HG03039 (cell line): ENCODE data around the gene TGM4.
"Not testable (repeated sequence)": the region's sequence is repeated elsewhere in the genome, so short reads cannot be mapped to it uniquely, and the experiment has no call there.

Experiments
- ATAC-seq: cut with Tn5 transposase; IDR thresholded peaks from one replicate; pipeline ENCODE4 v1.9.1; 2021; ENCODE audit warnings: mild to moderate bottlenecking, moderate library complexity; ENCODE audit not compliant: unreplicated experiment

TGM4 gene

DNA sequence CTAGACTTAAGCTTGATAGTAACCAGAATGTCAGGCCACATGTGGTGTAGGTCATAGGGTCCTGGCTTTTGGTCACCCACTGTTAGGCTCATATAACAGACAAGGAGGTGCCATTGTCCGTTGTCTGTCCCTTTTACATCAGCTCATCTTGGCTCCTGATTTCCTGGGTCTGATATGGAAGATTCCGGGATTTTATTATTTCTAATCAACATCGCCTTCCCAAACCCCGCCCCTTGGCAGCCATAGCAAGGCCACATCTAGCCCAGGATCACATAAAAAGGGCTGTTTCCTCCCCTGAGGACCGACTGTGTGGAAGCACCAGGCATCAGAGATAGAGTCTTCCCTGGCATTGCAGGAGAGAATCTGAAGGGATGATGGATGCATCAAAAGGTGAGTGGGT, at the start of gene TGM4:
Gene TGM4 (plus strand): TSS at position 301 of the 400 bp plus-strand sequence. CDS start 71 bp downstream, at position 372.
- ATAC-seq, result no peak

DNA sequence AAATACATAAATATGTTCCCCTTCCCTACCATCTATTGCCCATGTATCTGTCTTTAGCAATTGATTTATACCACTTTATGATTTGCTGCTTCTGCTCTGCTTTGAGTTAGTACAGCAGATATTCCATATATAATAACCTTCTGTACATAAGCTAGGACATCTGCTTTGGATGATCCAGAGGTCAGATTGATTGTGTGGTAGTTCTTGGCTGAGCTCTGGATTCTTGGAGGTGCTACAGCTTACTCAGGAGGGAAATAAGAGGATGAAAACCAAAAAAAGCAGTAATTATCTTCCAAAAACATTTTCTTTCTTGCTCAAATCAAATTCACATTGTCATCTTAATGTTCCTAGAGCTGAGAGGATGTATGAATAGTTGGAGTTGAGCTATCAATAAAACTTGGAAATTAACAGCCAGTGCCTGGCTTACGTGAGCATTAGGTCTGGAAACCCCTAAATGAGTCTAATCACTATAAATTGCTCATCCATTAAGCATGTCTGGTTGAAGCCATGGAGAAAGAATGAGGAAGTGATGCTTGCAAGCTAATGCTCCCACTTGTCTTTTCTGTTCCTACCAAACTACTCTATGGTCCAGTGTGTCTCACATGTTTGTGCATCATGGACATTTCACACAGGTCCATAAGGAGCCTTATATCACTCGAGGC, 49.0 kb upstream of the TGM4 start:
- ATAC-seq, result no peak

DNA sequence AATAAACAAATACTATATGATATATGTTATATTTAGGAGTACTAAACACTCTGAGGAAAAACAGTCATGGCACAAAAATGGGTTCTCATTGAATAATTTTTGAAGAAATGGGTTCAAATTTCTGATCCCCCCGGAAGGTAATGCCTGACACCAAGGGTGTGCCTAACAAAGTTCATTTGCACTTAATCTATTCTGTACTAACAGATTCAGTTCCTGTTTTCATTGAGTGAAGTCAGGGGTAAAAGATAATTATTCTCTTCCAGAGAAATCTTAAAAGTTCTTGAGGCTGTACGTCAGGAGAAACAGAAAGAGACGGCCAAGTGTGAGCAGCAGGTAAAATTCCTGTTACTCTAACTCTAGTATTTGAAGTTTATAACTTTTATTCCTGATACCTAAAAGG, 47.2 kb upstream of the TGM4 start:
- no peak for ATAC-seq

DNA sequence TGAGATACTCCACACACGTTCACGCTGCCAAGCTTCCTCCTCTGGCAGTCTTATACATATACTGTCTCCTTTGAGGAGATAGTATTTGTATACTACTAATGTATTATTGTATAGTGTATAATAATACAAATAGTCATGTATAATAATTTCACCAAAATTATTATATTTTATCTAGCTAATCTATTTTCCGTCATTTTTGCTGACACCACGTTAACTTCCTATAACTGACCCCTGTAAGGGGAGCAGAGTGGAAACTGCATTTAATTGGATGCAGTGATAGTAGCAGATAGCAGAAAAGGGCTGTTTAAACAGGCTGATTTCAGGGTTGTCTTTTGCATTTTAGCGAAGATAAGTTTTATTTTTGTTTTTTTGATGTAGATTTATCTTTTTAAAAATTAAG, 43.2 kb upstream of the TGM4 start:
- ATAC-seq, result no peak

DNA sequence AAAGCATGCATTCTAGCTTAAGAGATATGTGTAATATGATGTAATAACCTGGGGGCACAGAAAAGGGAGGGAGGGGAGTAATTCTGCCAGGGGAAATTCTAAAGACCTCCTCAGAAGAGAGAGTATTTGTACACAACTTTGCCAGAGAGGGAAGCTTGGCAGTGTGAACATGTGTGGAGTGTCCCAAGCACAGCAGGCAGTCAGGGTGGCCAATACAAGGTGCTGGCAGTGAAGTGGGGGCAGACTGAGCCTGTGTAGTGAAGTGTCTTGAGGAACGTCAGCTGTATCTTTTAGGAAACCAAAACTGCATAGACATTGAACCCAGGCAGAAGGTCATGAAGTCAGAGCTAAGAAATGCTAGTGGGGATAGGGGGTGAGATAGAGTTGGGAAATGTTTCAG, 42.4 kb upstream of the TGM4 start:
- ATAC-seq, result no peak

DNA sequence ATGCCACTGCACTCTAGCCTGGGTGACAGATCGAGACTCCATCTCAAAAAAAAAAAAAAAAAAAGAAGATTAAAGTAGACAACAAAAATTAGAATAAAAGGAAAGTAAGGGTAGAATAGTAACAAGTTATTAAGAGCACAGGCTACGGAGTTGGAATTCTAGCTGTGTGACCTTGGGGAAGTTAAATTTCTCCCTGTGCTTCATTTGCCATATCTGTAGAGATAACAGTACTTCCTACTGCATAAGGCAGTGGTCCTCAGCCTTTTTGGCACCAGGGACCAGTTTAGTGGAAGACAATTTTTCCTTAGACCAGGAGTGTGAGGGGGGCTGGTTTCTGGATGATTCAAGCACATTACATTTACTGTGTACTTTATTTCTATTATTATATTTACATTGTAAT, 41.4 kb upstream of the TGM4 start:
- ATAC-seq, result no peak

DNA sequence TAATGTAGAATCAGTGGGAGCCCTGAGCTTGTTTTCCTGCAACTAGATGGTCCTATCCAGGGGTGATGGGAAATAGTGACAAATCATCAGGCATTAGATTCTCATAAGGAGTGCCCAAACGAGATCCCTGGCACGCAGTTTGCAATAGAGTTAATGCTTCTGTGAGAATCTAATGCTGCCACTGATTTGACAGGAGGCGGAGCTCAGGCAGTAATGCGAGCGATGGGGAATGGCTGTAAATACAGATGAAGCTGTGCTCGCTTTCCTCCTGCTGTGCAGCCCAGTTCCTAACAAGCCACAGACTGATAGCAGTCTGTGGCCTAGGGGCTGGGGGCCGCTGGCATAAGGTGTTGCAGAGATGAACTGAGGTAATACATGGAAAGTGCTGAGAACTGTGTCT, 41.0 kb upstream of the TGM4 start:
- no peak for ATAC-seq

DNA sequence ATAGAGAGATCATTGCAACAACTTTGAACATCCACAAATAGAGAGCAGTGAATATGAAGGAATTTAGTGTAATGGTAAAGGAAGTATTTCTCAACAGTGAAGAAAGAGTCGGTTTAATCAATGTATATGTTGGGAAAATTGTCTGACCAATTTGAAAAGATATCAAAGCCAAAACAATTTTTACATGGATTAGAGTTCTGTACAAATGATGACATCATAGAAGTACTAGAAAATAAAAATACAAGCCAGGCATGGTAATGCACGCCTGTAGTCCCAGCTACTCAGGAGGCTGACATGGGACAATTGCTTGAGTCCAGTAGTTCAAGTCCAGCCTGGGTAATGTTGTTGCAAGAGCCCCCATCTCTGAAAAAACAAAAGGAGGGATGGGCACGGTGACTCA, 38.7 kb upstream of the TGM4 start:
- ATAC-seq, result no peak

DNA sequence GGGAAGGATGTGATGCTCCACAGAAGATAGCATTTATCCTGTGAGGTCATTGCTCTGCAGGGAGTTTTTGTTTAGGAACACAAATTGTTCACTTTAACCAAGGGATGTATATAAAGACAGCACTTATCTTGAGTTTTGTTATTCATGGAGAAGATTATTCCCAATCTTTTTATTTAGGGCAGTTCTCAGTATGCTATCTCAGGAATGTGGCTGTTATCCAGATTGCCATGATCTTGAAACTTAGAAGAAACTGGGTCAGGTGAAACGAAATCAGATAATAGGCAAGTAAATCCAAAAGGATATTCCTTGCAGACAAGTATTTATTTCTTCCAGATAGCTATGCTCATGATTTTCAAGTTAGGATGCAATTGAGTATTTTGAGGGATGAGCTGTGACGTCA, 32.0 kb upstream of the TGM4 start:
- ATAC-seq, result no peak

DNA sequence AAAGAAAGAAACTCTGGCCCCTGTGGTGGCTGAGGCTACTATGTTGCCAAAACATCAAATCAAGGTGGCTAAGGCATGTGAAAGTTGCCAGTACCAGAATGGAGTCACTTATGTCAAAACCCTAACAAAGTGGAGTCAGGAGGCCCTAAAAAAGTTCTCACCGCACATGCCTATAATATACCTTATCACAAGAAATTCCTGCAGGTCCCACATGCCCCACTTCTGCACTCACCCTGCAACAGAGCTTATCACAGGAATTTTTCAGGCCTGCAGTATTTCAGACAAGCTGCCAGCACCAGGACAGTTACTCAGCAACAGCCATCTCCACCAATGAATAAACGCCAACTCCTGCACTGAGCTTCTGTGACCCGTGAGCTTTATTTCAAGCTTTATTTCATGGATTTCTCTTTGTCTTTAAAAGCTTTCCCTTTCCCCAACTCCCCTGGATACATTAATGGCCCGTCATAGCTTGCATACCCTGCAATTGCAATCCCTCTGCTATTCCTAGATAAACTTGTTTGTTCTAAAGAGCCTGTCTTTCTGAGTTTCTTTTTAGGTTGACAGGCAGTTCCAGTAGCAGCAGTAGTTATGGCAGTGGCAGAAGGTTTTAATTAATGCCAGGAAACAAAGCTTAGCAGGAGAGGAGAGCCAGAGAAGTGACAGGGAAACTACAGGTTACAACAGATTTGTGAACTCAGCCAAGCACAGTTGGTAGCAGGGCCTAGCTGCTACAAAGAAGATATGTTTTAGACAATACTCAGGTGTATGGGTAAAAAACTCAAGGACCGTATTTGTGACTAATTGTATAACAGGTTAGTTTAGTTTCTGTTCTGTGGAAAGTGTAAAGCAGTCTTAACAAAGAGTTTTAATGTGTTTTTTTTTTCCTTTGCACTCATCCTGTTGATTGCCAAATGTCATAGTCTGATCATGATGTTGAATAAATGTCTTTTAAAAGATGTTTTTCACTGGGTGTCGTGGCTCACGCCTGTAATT, 28.6 kb upstream of the TGM4 start:
- no peak for ATAC-seq

DNA sequence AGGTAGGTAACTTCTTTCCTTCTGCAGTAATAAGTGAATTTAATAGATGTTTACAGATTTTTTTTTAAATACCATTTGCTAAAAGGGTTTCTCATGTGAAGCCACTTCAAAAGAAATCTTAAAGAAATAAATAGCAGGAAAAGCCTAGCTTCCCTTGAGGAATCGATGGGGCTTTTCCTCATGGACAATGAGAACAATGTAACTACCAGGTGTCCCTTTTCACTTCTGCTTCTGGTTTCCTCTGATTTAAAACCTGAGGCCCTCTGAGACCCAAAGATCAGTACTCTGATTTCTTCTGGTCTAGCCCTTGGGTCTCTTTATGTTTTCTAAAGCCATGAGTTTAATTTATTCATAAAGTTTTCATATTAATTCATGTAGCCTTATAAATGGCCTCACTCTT, 25.8 kb upstream of the TGM4 start:
- no peak for ATAC-seq

DNA sequence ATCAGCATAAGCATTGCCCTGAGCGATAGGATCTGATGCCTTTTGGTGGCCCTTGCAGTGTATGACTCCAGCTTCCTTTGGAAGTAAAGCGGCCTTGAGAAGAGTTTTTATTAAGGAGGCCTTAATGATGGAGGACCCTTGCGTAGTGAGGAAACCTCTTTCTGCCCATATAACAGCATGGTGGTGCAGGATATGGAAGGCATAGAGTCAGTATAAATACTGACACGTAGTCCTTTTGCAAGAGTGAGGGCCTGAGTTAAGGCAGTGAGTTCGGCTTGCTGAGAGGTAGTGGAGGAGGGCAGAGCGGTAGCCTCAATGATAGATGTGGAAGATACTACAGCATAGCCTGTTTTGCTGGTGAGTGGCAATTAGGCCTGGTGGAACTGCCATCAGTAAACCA, 17.7 kb upstream of the TGM4 start:
- ATAC-seq, result not testable (repeated sequence)

DNA sequence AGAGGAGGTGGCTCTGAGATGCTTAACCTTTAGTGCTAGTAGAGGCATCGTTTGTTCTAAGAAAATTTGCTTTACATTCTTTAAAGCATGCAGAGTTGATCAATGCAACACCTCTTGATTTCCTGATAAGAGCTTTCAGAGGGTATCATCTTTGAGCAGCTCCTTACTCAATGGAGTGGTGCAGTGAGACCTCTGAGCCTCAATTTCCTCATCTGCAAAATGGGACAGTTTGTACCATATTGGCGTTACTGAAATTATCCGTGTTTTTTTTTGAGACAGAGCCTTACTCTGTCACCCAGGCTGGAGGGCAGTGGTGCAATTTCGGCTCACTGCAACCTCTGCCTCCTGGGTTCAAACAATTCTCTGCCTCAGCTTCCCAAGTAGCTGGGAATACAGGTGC, 14.3 kb upstream of the TGM4 start:
- no peak for ATAC-seq

DNA sequence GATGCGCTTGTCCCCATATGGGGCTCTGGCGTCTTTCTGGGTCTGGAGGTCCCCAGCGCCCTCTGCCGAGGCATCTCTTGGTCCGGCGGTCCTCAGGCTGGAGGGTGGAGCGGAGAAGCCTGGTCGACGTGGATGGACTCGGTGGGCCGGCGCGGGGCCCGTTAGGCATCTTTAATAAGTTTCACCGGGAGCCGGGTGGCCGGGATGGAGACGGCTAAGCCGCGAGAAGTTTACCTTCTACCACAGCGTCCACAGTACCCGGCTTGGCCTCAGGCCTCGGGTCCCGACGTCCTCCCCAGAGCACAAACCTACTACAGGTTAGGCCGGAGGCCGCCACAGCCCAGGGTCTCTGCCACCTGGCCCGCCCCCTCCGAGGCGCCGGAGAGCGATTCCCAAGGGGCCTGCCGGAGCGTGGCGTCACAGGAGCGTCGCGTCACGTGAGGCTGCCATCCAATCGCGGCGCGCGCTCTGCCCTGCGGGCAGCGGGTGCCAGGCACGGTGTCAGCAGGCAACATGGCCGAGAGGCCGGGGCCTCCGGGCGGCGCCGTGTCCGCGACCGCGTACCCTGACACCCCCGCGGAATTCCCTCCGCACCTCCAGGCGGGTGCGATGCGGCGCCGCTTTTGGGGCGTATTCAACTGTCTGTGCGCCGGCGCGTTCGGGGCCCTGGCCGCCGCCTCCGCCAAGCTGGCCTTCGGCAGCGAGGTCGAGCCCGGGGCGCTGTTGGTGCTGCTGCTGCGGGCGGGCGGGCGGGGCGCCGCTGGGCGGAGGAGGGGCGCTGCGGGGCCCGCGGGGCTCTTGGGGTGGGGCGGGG, 12.8 kb upstream of the TGM4 start, which contains the start of gene TMEM42:
Gene TMEM42 (plus strand): TSS at position 501 of the 814 bp plus-strand sequence. CDS start 13 bp downstream, at position 514.
- ATAC-seq, result peak; percentile 96

DNA sequence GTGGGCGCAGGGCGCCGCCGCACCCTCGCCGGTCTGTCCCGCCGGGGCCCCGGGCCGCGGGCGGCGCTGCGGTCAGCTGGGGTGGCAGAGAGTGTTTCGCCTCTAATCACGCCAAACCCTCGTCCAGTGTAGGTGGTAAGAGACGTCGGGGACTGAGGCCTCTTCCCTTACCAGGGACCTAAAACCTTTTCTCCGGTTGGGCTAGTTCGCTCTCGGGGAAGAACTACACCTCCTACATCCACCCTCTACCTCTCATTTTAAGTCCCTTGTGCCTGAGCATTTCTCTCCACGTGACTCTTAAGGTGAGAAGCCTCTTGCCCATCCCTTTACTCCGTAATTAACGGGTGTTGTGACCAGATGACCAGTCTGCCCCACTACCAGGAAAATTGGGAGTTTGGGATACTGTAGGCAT, 12.2 kb upstream of the TGM4 start:
- peak; percentile 30 for ATAC-seq

DNA sequence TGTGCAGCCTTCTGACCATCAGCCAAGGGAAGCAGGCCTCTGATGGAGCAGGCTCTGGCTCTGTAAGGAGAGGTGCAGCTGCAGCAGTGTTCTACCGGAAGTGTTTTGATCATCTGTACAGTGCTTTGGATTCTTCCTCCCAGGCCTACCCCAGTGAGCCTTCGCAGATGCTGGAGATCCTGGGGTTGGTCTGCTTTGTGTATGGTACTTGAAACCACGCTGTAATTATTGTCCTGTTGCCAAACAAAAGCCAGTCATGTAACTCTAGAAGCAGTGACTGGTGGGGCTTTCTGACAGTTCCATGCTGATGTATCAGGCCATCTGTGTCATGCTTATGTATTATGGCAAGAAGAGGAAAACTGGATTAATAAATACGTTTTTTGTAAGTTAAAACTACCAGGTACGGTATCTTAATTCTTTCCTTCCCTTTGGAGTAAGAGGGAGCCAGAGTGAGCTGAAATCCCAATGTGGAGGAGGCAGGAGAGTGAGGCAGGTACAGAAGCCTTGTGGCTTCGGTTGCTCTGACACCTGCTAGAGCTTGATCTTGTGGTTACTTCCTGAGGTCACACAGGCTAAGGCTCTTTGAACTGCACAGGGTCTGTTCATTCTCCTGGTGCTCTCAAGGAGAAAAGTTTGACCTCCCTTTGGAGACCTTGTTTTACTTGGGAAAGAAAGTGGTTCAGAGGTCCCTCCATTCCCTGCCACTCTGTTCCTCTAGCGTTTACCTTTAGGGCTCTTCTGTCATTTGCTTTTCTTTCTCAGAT, 9.0 kb upstream of the TGM4 start:
- no peak for ATAC-seq

DNA sequence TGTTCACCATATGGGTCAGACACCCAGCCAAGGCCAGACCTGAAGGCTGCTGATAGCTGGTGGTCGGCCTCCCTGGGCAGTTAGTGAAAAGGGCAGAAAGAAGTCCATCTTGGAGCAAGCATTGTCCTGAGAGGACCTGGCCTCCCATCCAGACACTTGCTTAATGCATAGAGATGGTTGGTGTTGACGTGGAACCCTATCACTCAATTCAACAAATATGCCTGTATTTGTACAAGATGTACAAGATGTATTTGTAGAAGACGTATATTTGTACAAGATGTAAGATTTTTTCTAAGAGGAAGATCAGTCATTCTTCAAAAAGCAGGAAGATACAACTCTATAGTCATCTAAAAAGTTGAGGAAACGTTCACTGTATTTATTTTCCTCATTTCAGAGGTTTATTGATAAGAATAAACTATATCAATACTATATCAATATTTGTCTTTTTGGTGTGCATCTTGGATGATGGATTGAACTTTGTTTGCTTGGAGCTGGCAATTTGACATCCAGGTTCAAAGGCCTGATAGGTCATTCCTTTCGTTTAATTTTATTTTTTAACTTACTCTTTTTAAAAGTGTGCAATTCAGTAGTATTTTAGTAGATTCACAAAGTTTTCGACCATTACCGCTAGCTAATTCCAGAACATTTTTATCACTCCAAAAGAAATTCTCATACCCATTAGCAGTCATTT, 6.8 kb upstream of the TGM4 start:
- ATAC-seq, result no peak

DNA sequence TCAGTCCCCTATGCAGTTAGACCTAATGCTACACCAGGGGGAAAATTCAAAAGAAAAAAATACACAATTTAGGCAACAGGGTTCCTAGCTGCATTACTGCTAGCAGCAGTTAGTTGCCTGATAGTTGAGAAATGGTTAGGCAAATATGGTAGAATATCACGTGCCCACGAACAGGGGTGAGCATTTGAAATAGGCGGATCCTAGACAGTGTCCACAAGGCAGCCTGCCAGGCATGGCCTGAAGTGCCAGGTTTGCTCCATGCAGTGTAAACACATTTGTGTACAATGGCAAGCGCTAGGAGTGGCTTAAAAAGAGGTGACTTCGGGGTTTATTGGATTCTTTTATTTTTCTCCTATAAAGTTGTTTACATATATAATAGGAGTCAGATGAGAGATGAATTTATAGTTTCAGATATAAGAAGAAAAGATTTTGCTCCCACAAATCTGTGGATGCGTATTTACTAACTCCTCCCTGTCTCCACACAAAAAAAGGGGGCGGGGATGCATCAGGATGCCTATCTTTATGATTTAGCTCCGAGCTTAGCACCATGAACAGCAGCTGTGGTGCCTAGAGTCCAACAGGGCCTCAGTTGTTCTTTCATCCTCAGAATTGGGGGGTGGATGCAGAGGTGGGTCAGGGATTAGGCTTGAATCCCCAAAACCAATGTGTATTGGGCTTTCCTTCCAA, 3.9 kb upstream of the TGM4 start:
- no peak for ATAC-seq

DNA sequence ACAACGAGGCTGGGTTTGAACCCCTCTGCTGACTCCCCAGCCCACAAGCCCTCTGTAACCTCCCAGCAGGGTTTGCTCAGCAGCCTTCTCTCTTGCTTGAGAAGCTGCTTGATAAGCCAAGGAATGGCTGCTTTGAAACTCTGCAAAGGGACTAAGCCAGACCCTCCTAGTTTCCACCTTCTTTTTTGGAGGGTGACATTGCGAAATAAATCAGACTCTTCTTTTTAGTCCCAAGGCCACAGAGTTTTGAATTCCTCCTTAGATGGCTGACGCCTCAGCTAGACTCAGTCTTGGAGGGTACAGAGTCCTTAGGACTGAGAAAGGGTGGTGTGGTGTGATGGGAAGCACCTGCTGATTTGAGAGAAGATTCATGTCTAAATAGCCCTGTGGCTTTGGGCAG, 1.2 kb downstream of the TGM4 start:
- no peak for ATAC-seq
